Renal cortical epithelial cell (primary cell): Measurements from ENCODE around the gene LRRC4C. TPM values are rescaled to one million over a fixed set of nuclear protein-coding genes. Genes with fewer than 3 reads are reported as not detected.
"Not testable (repeated sequence)": the region's sequence is repeated elsewhere in the genome, so short reads cannot be mapped to it uniquely, and the experiment has no call there.

Source experiments
- DNase-seq: peaks from one replicate; pipeline ENCODE4 v3.0.0-alpha.2; 2011; ENCODE audit warnings: low read depth
- total RNA-seq: library from RNA; depleted of rRNA; stranded (reverse); fragments of >200 nt; gene quantifications from 2 replicates; pipeline ENCODE4 v1.2.3, GENCODE V29; 2014

The LRRC4C gene
- total RNA-seq, 1 donor from 2014 or later = 0.89 TPM

- no peak for DNase-seq
Measured at GRCh38 chr11:41020259-41020658, 439.2 kb downstream of the LRRC4C start.

- DNase-seq = not testable (repeated sequence)
Measured at GRCh38 chr11:41019666-41020065, 439.8 kb downstream of the LRRC4C start.

- no peak for DNase-seq
Measured at GRCh38 chr11:41018224-41018623, 441.2 kb downstream of the LRRC4C start.

- DNase-seq = no peak
Measured at GRCh38 chr11:41010361-41011050, 448.9 kb downstream of the LRRC4C start.

- no peak for DNase-seq
Measured at GRCh38 chr11:41005986-41006385, 453.5 kb downstream of the LRRC4C start.

- DNase-seq = no peak
Measured at GRCh38 chr11:41003339-41004282, 455.8 kb downstream of the LRRC4C start.

- no peak for DNase-seq
Measured at GRCh38 chr11:40998920-40999319, 460.5 kb downstream of the LRRC4C start.

- DNase-seq = no peak
Measured at GRCh38 chr11:40987776-40988435, 471.5 kb downstream of the LRRC4C start.

- no peak for DNase-seq
Measured at GRCh38 chr11:40986320-40986719, 473.1 kb downstream of the LRRC4C start.

- no peak for DNase-seq
Measured at GRCh38 chr11:40975076-40975475, 484.4 kb downstream of the LRRC4C start.

- DNase-seq = no peak
Measured at GRCh38 chr11:40974186-40974795, 485.2 kb downstream of the LRRC4C start.

GRCh38 chr11:40958707-40959106 lies 500.7 kb downstream of the LRRC4C start:
- no peak for DNase-seq

- no peak for DNase-seq
Measured at GRCh38 chr11:40952479-40952878, 507.0 kb downstream of the LRRC4C start.

GRCh38 chr11:40938002-40938401 lies 521.5 kb downstream of the LRRC4C start:
- DNase-seq = no peak

GRCh38 chr11:40924915-40925314 lies 534.5 kb downstream of the LRRC4C start:
- no peak for DNase-seq

- DNase-seq = no peak
Measured at GRCh38 chr11:40921246-40921645, 538.2 kb downstream of the LRRC4C start.

GRCh38 chr11:40910774-40911173 lies 548.7 kb downstream of the LRRC4C start:
- not testable (repeated sequence) for DNase-seq

- DNase-seq = no peak
Measured at GRCh38 chr11:40894501-40894900, 565.0 kb downstream of the LRRC4C start.

- DNase-seq = no peak
Measured at GRCh38 chr11:40885250-40885954, 574.0 kb downstream of the LRRC4C start.

GRCh38 chr11:40882301-40882700 lies 577.2 kb downstream of the LRRC4C start:
- DNase-seq = no peak

GRCh38 chr11:40879911-40880310 lies 579.5 kb downstream of the LRRC4C start:
- DNase-seq = no peak
